Large intestine (tissue), 3 donors: Measurements from ENCODE around the gene SLITRK3. TPM values are rescaled to one million over a fixed set of nuclear protein-coding genes. Genes with fewer than 3 reads are reported as not detected.
A peak's percentile ranks its signal among the peaks of the same experiment; 100 is the strongest.

Source experiments
- DNase-seq, 2 donors: peaks; one replicate each; pipeline versions ENCODE4 v3.0.0 to v3.0.0-alpha.2; 2013
- H3K27ac ChIP-seq: one replicate; pipeline ENCODE4 v1.5.1; 2013; ENCODE audit warnings: low read length
- H3K27me3 ChIP-seq: 2 replicates; pipeline ENCODE4 v1.6.1; 2013; ENCODE audit warnings: low read length; ENCODE audit not compliant: control insufficient read depth, insufficient read depth
- H3K36me3 ChIP-seq: 2 replicates; pipeline ENCODE4 v1.6.1; 2013; ENCODE audit warnings: low read length; ENCODE audit not compliant: control insufficient read depth, insufficient read depth
- H3K4me1 ChIP-seq: one replicate; pipeline ENCODE4 v1.6.1; 2013; ENCODE audit warnings: low read length; ENCODE audit not compliant: control insufficient read depth, insufficient read depth
- H3K4me3 ChIP-seq: one replicate; pipeline ENCODE4 v1.5.1; 2013; ENCODE audit warnings: low read length
- H3K9me3 ChIP-seq: one replicate; pipeline ENCODE4 v1.6.1; 2013; ENCODE audit warnings: mild to moderate bottlenecking, low read depth, low read length, moderate library complexity; ENCODE audit not compliant: control insufficient read depth
- WGBS: methylation state at CpG from one replicate; pipeline ENCODE4 v1.1.5; 2013; ENCODE audit warnings: low lambda C conversion rate; ENCODE audit not compliant: insufficient coverage; 5-methylcytosine and 5-hydroxymethylcytosine counted together
- polyA plus RNA-seq: library from polyadenylated mRNA; unstranded; fragments of 120-200 nt; gene quantifications from one replicate; pipeline ENCODE4 v1.2.1, GENCODE V29; 2013

SLITRK3 gene
- polyA plus RNA-seq, 1 donor: 1.1 TPM

GRCh38 chr3:165192610-165193192 is 3.5 kb downstream of the SLITRK3 start:
- peak overlapping the region; percentile 31 for H3K4me3 ChIP-seq

DNA sequence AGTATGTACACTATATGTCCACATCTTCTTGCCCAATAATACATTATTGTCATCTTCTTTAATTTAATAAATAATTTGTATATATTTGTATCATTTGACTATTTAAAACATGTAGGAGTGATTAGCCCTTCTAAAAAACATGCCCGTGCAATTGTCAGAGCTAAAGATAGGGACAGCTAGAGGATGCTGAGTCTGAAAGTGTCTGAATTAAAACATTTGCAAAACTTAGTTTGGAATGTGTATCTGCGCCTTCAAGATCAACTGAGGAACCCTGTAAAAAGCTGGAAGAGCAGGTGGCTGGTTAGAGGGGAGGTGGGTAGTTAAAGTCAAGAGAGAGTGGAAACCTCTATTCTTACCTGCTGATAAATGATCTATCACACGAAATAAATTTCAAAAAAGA is 4.7 kb downstream of the SLITRK3 start:
- DNase-seq: no peak
- peaks cover 25% of the 10 kb centered on the region for H3K4me1 ChIP-seq
- H3K27me3 ChIP-seq: peaks cover 50% of the 10 kb centered on the region
- peaks cover 4% of the 10 kb centered on the region for H3K9me3 ChIP-seq
- WGBS: 83% methylated on average over 1 of the region's 3 CpGs
- no peaks in the 10 kb centered on the region for H3K36me3 ChIP-seq
- H3K27ac ChIP-seq: no peak overlapping the region
- H3K4me3 ChIP-seq: no peak overlapping the region

More at GRCh38 chr3:165192610-165193192, 3.5 kb downstream of the SLITRK3 start:
- Histone ChIP-seq H3K9me3 (peaks cover 8% of the 10 kb centered on the region), H3K4me1 (peaks cover 31% of the 10 kb centered on the region), H3K27me3 (peaks cover 62% of the 10 kb centered on the region), H3K36me3 (no peaks in the 10 kb centered on the region), H3K27ac (no peak overlapping the region)
- WGBS: no CpG with 5 or more reads among the region's 14 CpGs
- DNase-seq: peak in 1 of 2 donors; percentile 34

DNA sequence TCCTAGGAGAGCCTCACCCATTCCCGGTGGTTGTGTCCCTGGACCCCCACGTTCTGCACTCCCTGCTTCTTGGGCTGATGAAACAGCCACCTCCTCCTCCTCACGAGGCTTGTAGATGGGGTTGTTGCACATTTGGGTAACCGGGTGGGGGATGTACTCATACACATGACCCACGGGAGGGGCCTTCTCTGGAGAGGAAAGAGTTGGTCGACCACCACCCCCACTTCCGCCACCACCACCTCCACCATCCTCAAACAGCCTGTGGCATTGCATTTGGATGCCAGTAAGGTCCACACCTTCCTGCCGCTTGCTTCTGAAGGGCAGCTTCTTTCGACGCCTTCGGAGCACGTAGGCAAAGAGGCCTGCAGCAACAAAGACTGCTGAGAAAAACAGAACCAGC is 7.7 kb downstream of the SLITRK3 start:
- Histone ChIP-seq H3K4me3 (no peak overlapping the region), H3K36me3 (no peaks in the 10 kb centered on the region), H3K27me3 (peaks cover 20% of the 10 kb centered on the region), H3K4me1 (peaks cover 6% of the 10 kb centered on the region), H3K27ac (no peak overlapping the region), H3K9me3 (peaks cover 4% of the 10 kb centered on the region)
- no peak for DNase-seq
- 100% methylated on average over 5 of the region's 12 CpGs for WGBS

DNA sequence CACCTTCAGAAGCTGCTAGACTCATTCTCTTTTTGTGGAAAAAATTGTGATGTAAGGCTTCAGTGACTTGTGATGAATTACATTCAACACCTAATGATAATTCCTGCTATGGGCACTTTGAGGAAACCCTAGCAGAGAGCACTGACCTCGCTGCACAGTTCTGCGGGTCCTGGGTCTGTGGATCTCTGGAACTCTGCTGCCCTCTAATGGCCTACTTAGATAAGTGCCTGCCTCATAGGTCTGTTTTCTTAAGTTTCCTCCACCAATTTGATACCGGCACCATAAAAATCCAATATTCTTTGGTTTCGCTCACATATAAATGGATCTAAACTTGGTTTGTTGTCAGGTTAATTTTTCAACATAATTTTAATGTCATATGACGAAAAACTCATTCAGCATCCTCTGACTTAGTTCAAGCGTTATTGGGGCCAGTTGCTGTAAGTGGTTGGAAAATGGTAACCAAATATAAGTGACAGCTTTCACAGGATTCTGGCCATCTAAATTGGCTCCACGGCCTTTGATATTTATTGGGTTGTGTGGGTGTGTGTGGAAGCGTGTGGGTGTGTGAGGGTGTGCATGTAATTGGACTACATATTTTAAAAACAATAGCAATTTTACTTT is 10.4 kb downstream of the SLITRK3 start:
- no peak overlapping the region for H3K27ac ChIP-seq
- no peaks in the 10 kb centered on the region for H3K4me1 ChIP-seq
- WGBS: 21% methylated on average over 2 of the region's 8 CpGs
- H3K27me3 ChIP-seq: peaks cover under 1% of the 10 kb centered on the region
- DNase-seq: peak; percentile 57 to 63
- H3K36me3 ChIP-seq: no peaks in the 10 kb centered on the region
- no peaks in the 10 kb centered on the region for H3K9me3 ChIP-seq
- H3K4me3 ChIP-seq: no peak overlapping the region

- Histone ChIP-seq H3K9me3 (no peaks in the 10 kb centered on the region), H3K27me3 (no peaks in the 10 kb centered on the region), H3K27ac (no peak overlapping the region), H3K36me3 (no peaks in the 10 kb centered on the region), H3K4me1 (no peaks in the 10 kb centered on the region), H3K4me3 (no peak overlapping the region)
- peak; percentile 15 to 28 for DNase-seq
- no CpG with 5 or more reads among the region's 1 CpG for WGBS
Measured at GRCh38 chr3:165181556-165181955, 14.6 kb downstream of the SLITRK3 start.

DNA sequence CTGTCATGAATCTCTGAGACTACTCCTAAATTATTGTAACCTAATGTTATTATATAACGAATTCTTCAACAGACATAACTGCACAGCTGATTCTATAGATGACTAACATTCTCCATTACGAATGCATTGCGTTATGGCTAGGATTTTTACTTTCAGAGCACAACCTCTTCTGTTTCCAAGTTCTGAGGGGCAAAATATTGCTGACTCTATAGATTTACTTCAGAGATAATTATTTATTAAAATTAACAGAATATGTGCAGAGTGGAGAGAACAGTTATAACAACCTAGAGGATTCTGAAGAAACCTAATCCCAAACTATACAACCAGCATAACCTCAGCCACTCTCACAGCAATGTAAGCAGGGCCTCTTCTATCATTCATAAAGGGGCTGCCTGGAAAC is 25.9 kb downstream of the SLITRK3 start:
- no peak overlapping the region for H3K4me3 ChIP-seq
- no peak overlapping the region for H3K27ac ChIP-seq
- WGBS: no CpG with 5 or more reads among the region's 3 CpGs
- H3K4me1 ChIP-seq: no peaks in the 10 kb centered on the region
- H3K36me3 ChIP-seq: no peaks in the 10 kb centered on the region
- DNase-seq: no peak
- no peaks in the 10 kb centered on the region for H3K27me3 ChIP-seq
- H3K9me3 ChIP-seq: no peaks in the 10 kb centered on the region

DNA sequence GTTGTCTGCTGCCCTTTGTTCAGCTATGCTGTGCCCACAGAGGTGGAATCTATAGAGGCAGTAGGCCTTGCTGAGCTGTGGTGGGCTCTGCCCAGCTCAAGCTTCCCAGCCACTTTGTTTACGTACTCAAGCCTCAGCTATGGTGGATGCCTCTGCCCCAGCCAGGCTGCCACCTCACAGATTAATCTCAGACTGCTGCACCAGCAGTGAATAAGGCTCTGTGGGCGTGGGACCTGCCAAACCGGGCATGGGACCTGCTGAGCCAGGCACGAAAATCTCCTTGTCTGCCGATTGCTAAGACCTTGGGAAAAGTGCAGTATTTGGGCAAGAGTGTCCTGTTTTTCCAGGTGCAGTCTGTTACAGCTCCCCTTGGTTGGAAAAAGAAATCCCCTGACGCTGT is 26.8 kb downstream of the SLITRK3 start:
- no peaks in the 10 kb centered on the region for H3K27me3 ChIP-seq
- no peak overlapping the region for H3K27ac ChIP-seq
- H3K36me3 ChIP-seq: no peaks in the 10 kb centered on the region
- no peak for DNase-seq
- H3K4me3 ChIP-seq: no peak overlapping the region
- H3K4me1 ChIP-seq: no peaks in the 10 kb centered on the region
- no peaks in the 10 kb centered on the region for H3K9me3 ChIP-seq
- WGBS: no CpG with 5 or more reads among the region's 6 CpGs

GRCh38 chr3:165162883-165163282 is 33.3 kb downstream of the SLITRK3 start:
- H3K27me3 ChIP-seq: no peaks in the 10 kb centered on the region
- H3K4me1 ChIP-seq: peaks cover 3% of the 10 kb centered on the region
- H3K27ac ChIP-seq: no peak overlapping the region
- no peak for DNase-seq
- 63% methylated on average over 1 of the region's 1 CpG for WGBS
- H3K4me3 ChIP-seq: no peak overlapping the region
- no peaks in the 10 kb centered on the region for H3K9me3 ChIP-seq
- H3K36me3 ChIP-seq: no peaks in the 10 kb centered on the region

- no CpG with 5 or more reads among the region's 1 CpG for WGBS
- Histone ChIP-seq H3K27ac (no peak overlapping the region), H3K36me3 (no peaks in the 10 kb centered on the region), H3K4me3 (no peak overlapping the region), H3K27me3 (no peaks in the 10 kb centered on the region), H3K9me3 (no peaks in the 10 kb centered on the region), H3K4me1 (peaks cover 3% of the 10 kb centered on the region)
- DNase-seq: no peak
Measured at GRCh38 chr3:165159760-165160421, 36.3 kb downstream of the SLITRK3 start.

- H3K4me3 ChIP-seq: no peak overlapping the region
- H3K27ac ChIP-seq: no peak overlapping the region
- no peaks in the 10 kb centered on the region for H3K27me3 ChIP-seq
- no peak for DNase-seq
- no peaks in the 10 kb centered on the region for H3K9me3 ChIP-seq
- H3K4me1 ChIP-seq: peaks cover 3% of the 10 kb centered on the region
- H3K36me3 ChIP-seq: no peaks in the 10 kb centered on the region
- 50% methylated on average over 1 of the region's 2 CpGs for WGBS
Measured at GRCh38 chr3:165158011-165158410, 38.2 kb downstream of the SLITRK3 start.
